ENCODE results near the gene ZHX3.

ZHX3 gene

GRCh38 chr20:41306061-41306727 lies 11.3 kb downstream of the ZHX3 start:
- in situ Hi-C loops (cut with HindIII; ENCODE audit: low pct_ligation_motif_present, low sequenced_read_pairs): no loop called here
- no peak for DNase-seq
- H3K4me3 ChIP-seq (ENCODE audit: low read depth, low read length): no peak overlapping the region
- TF ChIP-seq, protein P1, sequence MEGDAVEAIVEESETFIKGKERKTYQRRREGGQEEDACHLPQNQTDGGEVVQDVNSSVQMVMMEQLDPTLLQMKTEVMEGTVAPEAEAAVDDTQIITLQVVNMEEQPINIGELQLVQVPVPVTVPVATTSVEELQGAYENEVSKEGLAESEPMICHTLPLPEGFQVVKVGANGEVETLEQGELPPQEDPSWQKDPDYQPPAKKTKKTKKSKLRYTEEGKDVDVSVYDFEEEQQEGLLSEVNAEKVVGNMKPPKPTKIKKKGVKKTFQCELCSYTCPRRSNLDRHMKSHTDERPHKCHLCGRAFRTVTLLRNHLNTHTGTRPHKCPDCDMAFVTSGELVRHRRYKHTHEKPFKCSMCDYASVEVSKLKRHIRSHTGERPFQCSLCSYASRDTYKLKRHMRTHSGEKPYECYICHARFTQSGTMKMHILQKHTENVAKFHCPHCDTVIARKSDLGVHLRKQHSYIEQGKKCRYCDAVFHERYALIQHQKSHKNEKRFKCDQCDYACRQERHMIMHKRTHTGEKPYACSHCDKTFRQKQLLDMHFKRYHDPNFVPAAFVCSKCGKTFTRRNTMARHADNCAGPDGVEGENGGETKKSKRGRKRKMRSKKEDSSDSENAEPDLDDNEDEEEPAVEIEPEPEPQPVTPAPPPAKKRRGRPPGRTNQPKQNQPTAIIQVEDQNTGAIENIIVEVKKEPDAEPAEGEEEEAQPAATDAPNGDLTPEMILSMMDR (IDR thresholded peaks at IDR 0.05; ENCODE audit: low read depth, low read length, missing control alignments): no peak
- H3K27me3 ChIP-seq (replicated peaks): no peaks in the 10 kb centered on the region
- H3K27ac ChIP-seq: no peak overlapping the region
- H3K36me3 ChIP-seq (replicated peaks): no peaks in the 10 kb centered on the region

DNA sequence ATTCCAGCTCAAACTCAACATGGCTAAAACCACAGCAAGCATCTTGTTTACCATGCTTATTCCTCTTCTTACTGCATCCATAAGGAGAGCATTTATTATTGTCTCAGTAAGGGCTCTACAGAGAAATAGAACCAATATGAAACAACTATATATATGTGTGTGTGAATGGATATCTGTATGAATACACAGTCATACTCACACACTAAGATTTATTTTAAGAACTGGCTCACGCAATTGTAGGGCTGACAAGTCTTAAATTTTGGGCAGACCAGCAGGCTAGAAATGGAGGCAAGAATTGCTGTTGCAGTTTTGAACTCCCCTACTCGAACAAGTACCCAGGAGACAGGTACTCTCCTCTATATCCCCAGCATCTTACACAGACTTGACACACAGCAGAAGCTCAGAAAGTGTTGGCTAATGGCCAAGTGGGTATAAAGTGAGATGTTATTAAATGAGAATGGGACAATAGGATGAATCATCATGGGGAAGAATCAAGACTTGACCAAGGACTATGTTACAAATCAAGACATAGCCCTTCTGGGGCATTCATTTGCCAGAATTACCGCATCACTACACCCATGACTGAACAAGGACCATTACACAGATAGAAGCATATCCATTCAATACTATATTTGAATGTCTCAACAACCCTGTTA lies 13.0 kb downstream of the ZHX3 start:
- no peaks in the 10 kb centered on the region for H3K27me3 ChIP-seq (replicated peaks)
- no peak overlapping the region for H3K27ac ChIP-seq
- DNase-seq: no peak
- H3K36me3 ChIP-seq (replicated peaks): no peaks in the 10 kb centered on the region
- TF ChIP-seq, protein P1 (IDR thresholded peaks at IDR 0.05; ENCODE audit: low read depth, low read length, missing control alignments): no peak
- in situ Hi-C loops (cut with HindIII; ENCODE audit: low pct_ligation_motif_present, low sequenced_read_pairs): no loop called here
- H3K4me3 ChIP-seq (ENCODE audit: low read depth, low read length): no peak overlapping the region

- DNase-seq: no peak
- no peak overlapping the region for H3K27ac ChIP-seq
- TF ChIP-seq, protein P1 (IDR thresholded peaks at IDR 0.05; ENCODE audit: low read depth, low read length, missing control alignments): no peak
- no peak overlapping the region for H3K4me3 ChIP-seq (ENCODE audit: low read depth, low read length)
- in situ Hi-C loops (cut with HindIII; ENCODE audit: low pct_ligation_motif_present, low sequenced_read_pairs): no loop called here
- H3K27me3 ChIP-seq (replicated peaks): no peaks in the 10 kb centered on the region
- H3K36me3 ChIP-seq (replicated peaks): no peaks in the 10 kb centered on the region
Measured at GRCh38 chr20:41304002-41304401, 13.5 kb downstream of the ZHX3 start.

GRCh38 chr20:41300886-41301285 lies 16.6 kb downstream of the ZHX3 start:
- in situ Hi-C loops (cut with HindIII; ENCODE audit: low pct_ligation_motif_present, low sequenced_read_pairs): no loop called here
- TF ChIP-seq, protein P1 (IDR thresholded peaks at IDR 0.05; ENCODE audit: low read depth, low read length, missing control alignments): no peak
- Histone ChIP-seq H3K36me3 (replicated peaks) (no peaks in the 10 kb centered on the region), H3K27me3 (replicated peaks) (no peaks in the 10 kb centered on the region), H3K27ac (no peak overlapping the region), H3K4me3 (ENCODE audit: low read depth, low read length) (no peak overlapping the region)
- DNase-seq: no peak

- Histone ChIP-seq H3K27me3 (replicated peaks) (no peaks in the 10 kb centered on the region), H3K36me3 (replicated peaks) (no peaks in the 10 kb centered on the region), H3K27ac (no peak overlapping the region), H3K4me3 (ENCODE audit: low read depth, low read length) (no peak overlapping the region)
- in situ Hi-C loops (cut with HindIII; ENCODE audit: low pct_ligation_motif_present, low sequenced_read_pairs): no loop called here
- TF ChIP-seq, protein P1 (IDR thresholded peaks at IDR 0.05; ENCODE audit: low read depth, low read length, missing control alignments): no peak
- DNase-seq: no peak
Measured at GRCh38 chr20:41300383-41300782, 17.1 kb downstream of the ZHX3 start.

Data from brain microvascular endothelial cell (primary cell).